Kidney epithelial cell (primary cell): ENCODE measurements around the gene C1QTNF1. TPM values are rescaled to one million over a fixed set of nuclear protein-coding genes. Genes with fewer than 3 reads are reported as not detected.
A peak's percentile ranks its signal among the peaks of the same experiment; 100 is the strongest.

Source experiments
- DNase-seq: peaks from one replicate; pipeline ENCODE4 v3.0.0-alpha.2; 2010; ENCODE audit warnings: low read depth
- H3K27me3 ChIP-seq: 2 replicates; pipeline ENCODE4 v1.6.0; 2011; ENCODE audit warnings: low read length; ENCODE audit not compliant: control insufficient read depth, insufficient read depth
- H3K36me3 ChIP-seq: 2 replicates; pipeline ENCODE4 v1.5.1; 2011; ENCODE audit warnings: low read length; ENCODE audit not compliant: control insufficient read depth, insufficient read depth
- H3K4me3 ChIP-seq: 2 replicates; pipeline ENCODE4 v1.5.1; 2011; ENCODE audit warnings: low read depth, mild to moderate bottlenecking, control low read depth, low read length
- CTCF ChIP-seq: IDR thresholded peaks from 2 replicates; pipeline ENCODE4 v1.5.1; 2011; ENCODE audit warnings: mild to moderate bottlenecking, moderate library complexity, low read length, control low read depth, inconsistent platforms; ENCODE audit not compliant: insufficient read depth, poor library complexity, severe bottlenecking
- total RNA-seq: library from RNA; depleted of rRNA; stranded (reverse); fragments of >200 nt; gene quantifications from 2 replicates; pipeline ENCODE4 v1.2.3, GENCODE V29; 2015

The C1QTNF1 gene
- total RNA-seq, 1 donor from 2014 or later = 4.6 TPM

- H3K36me3 ChIP-seq = no peaks in the 10 kb centered on the region
- H3K4me3 ChIP-seq = no peak overlapping the region
- H3K27me3 ChIP-seq = peaks cover 9% of the 10 kb centered on the region
- no peak for DNase-seq
- TF ChIP-seq CTCF = peak; percentile 96
Observed at GRCh38 chr17:79045842-79046196, 21.9 kb downstream of the C1QTNF1 start.

GRCh38 chr17:79046197-79046915 is 22.4 kb downstream of the C1QTNF1 start:
- no peaks in the 10 kb centered on the region for H3K36me3 ChIP-seq
- H3K4me3 ChIP-seq = no peak overlapping the region
- no peak for TF ChIP-seq CTCF
- peaks cover 9% of the 10 kb centered on the region for H3K27me3 ChIP-seq
- DNase-seq = no peak

- no peak for DNase-seq
- H3K4me3 ChIP-seq = no peak overlapping the region
- H3K36me3 ChIP-seq = no peaks in the 10 kb centered on the region
- H3K27me3 ChIP-seq = peaks cover 9% of the 10 kb centered on the region
- no peak for TF ChIP-seq CTCF
Observed at GRCh38 chr17:79046916-79047280, 22.9 kb downstream of the C1QTNF1 start.

- H3K4me3 ChIP-seq = no peak overlapping the region
- peaks cover 9% of the 10 kb centered on the region for H3K27me3 ChIP-seq
- TF ChIP-seq CTCF = no peak
- H3K36me3 ChIP-seq = no peaks in the 10 kb centered on the region
- DNase-seq = no peak
Observed at GRCh38 chr17:79047291-79047920, 23.4 kb downstream of the C1QTNF1 start.

GRCh38 chr17:79047923-79048825 is 24.2 kb downstream of the C1QTNF1 start:
- H3K27me3 ChIP-seq = peaks cover 9% of the 10 kb centered on the region
- DNase-seq = no peak
- H3K4me3 ChIP-seq = no peak overlapping the region
- TF ChIP-seq CTCF = no peak
- no peaks in the 10 kb centered on the region for H3K36me3 ChIP-seq
